Measurements from ENCODE around the gene GLIS1. TPM values are rescaled to one million over a fixed set of nuclear protein-coding genes. Genes with fewer than 3 reads are reported as not detected.

Gene GLIS1
- polyA plus RNA-seq, 1 donor: not detected

DNA sequence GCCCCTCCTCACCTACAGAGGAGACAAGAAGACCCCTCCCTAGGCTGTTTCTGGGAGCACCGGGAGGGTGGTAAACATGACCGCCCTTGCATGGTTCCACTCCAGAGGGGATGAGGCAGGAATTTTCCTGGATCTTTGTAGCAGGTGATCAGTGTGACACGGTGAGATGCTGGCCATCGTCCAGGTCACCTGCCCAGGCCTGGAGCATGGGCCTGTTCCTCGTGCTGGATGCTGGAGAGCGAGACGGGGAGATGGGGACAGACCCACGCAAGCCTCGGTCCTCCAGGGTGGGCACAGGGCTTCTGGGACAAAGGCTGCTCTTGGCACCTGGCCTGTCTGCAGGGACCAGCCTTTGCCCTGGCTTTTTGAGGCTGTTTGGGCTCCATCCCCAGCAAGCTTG lies 233.6 kb downstream of the GLIS1 start:
- no peak for DNase-seq

DNA sequence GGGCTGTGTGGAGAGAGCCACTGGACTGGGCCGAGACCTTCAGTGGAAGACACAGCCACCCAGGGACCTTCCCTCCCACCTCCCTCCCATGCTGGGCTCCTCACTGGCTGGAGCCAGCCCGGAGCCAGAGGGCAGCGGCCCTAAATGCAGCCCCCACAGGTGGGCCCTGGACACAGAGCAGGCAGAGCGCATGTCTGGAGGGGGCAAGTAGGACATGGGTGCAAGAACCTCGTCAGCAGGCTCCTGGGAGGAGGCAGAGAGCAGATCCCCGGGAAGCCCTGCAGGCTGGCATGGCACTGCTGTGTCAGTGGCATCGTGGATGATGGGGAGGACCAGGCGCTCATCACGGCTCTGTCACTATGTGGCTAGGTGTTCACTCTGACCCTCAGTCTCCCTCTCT lies 234.1 kb downstream of the GLIS1 start:
- no peak for DNase-seq

- DNase-seq: no peak
Observed at GRCh38 chr1:53503433-53504217, 235.3 kb downstream of the GLIS1 start.

- no peak for DNase-seq
Observed at GRCh38 chr1:53502641-53503432, 236.1 kb downstream of the GLIS1 start.

- DNase-seq: no peak
Observed at GRCh38 chr1:53501065-53502005, 237.6 kb downstream of the GLIS1 start.

DNA sequence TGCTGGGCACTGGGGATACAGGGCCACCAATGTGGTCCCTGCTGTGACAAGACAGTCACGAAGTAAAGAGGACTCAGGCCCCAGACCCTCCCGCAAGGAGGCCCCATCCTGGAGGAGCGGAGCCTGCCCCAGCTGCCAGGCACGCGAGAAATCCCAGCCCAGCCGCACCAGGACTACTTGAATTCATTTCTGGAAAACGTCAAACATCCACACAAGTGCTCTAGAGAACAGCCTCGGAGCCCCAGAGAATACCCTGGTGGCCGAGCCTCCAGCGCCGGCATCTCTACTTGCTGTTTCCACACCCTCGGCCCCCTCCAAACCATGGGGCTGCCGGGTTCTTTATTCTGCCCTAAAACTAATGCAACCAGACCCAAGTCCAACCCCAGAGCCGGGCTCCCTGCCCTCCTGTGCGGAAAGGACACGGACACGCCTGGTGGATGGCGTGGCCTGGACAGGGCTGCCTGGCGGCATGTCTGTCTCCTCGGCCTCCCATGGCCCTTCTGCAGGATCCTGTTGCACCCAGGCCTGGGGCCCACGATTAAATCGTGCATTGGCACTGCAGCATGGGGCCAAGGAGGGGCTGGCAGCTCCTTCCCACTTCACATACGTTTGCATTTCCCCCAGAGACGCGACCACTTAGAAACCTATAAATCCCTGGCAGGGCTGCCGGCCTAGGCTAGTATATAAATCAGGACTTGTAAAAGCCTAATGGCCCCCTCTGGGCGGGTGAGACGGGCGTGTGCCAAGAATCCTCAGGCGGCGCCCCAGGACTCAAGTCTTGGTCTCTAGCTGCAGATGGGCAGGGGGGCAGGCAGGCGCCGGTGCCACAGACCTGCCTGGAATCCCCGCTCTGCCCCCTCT lies 238.5 kb downstream of the GLIS1 start:
- DNase-seq: no peak

DNA sequence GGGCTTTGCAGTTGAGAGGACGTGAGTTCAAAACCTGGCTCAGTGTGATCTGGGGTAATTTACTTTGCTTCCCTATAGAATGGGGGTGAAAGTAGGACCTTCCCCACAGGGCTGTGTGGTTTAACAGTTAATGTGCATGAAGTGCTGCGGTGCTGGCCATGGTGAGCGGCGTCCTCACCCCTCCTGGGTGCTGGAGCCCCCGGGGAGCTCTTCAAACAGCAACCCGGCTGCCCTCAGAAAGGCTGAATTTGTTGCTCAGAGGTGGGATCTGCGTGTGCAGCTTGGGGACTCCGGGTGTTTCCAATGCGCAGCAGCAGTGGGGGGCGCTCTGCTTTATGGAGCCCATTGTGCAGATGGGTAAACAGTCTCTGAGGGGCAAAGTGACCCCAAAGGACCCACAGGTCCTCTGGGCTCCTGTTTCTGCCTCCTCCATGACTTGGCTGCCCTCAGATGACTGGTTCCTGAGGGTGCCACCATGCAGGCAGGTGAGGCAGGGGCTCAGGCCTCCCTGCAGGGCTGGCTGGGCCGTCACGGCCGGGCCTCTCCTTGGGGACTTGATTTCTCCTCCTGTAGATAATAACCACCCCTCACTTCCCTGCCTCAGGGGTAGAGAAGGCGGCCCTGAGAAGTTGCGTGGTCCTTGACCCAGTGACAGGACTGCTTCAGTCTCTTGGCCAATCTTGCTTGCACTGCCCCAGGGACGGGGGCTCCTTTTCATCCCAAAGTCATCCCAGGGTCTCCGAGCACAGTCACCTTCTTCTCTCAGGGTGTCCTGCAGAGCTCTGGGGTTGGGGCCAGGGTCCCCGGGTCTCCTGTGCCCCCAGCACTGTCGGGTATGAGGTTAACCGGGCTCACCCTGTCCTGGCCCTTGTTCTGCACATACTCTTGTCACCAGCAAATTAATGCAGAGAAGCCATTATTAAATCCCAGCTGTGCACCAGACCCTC lies 239.4 kb downstream of the GLIS1 start:
- no peak for DNase-seq

- no peak for DNase-seq
Observed at GRCh38 chr1:53498555-53499131, 240.3 kb downstream of the GLIS1 start.

GRCh38 chr1:53495633-53496345 lies 243.2 kb downstream of the GLIS1 start:
- no peak for DNase-seq

GRCh38 chr1:53490351-53490750 lies 248.6 kb downstream of the GLIS1 start:
- no peak for DNase-seq

GRCh38 chr1:53486395-53487026 lies 252.5 kb downstream of the GLIS1 start:
- no peak for DNase-seq

- DNase-seq: peak; percentile 86
Observed at GRCh38 chr1:53485478-53486394, 253.2 kb downstream of the GLIS1 start.

GRCh38 chr1:53484705-53485477 lies 254.1 kb downstream of the GLIS1 start:
- DNase-seq: no peak

DNA sequence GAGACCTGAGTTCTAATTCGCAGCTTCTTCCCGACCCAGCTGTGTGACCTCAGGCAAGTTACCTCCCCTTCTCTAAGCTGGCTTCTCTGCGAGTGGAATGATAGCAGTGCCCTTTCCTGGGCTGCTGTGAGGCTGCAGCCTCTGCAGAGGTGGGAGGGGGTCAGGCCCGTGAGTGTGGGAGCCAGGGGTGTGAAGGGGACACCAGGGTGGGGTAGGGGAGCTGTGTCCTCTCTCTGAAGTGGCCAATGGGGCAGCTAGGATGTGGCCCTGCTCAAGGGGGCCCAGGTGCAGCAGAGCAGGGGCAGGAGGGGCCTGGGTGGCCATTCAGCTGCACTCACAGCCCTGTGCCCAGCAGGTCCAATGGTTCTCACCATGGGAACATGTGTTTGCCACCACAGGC lies 255.3 kb downstream of the GLIS1 start:
- DNase-seq: no peak

DNA sequence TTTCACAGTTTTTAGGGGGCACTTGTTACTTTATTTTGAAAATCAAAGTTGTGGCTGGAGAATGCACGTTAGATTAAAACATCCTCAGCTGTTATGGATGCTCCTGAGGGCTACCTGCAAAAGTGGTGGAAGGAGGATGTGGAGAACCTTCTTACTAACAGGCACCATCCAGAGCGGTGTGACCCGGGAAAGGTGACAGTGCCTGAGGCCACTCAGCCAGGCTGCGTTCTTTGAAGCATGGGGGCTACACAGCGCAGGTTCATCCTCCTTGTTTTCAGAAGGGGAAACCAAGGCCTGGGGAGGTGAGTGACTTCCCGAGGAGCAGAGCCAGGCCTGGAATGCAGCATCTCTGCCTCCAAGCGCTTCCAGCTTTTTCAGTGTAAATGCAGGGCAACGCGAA lies 255.8 kb downstream of the GLIS1 start:
- DNase-seq: no peak

- DNase-seq: no peak
Observed at GRCh38 chr1:53482441-53483153, 256.4 kb downstream of the GLIS1 start.

Measured in hindlimb muscle (tissue), 1 donor.